ENCODE results near the gene CSTF2T. TPM values are rescaled to one million over a fixed set of nuclear protein-coding genes. Genes with fewer than 3 reads are reported as not detected.

CSTF2T gene, protein sequence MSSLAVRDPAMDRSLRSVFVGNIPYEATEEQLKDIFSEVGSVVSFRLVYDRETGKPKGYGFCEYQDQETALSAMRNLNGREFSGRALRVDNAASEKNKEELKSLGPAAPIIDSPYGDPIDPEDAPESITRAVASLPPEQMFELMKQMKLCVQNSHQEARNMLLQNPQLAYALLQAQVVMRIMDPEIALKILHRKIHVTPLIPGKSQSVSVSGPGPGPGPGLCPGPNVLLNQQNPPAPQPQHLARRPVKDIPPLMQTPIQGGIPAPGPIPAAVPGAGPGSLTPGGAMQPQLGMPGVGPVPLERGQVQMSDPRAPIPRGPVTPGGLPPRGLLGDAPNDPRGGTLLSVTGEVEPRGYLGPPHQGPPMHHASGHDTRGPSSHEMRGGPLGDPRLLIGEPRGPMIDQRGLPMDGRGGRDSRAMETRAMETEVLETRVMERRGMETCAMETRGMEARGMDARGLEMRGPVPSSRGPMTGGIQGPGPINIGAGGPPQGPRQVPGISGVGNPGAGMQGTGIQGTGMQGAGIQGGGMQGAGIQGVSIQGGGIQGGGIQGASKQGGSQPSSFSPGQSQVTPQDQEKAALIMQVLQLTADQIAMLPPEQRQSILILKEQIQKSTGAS
- total RNA-seq, result 10 to 100 TPM; 19.8 to 31.9 TPM

DNA sequence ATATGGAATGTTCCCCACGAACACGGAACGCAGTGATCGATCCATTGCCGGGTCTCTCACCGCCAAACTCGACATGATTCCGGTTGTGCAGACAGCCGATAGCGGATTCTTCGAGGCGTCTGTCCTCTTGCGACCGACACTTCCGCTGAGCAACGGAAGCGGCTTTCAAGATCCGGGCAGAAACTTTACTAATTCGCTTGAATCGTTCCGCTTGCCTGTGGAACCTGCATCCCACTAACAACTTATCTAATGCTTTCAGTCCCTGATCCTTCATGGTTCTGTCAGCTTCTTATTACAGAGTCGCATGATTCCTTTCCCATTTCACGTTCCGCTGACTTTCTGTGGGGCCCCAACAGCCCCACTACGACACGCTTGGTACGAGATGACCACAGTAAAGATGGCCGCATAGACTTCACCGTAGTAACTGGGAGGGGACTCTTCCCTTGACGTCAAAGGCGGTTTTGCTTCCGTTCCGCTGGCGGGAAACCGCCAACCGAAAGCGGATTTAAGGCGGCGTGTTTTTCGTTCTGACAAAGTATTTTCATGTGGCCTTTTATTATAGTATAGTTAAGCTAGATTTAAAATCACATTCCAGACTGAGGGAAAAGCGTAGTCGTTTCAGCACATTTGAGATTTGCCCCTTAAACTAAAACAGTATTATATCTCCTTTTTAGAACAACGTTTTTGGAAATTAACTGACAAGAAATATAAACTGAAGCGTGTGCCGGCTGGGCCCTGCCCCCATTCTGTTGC, at the start of gene CSTF2T:
TSS of gene CSTF2T (minus strand) at position 121 of the 753 bp plus-strand sequence. CDS start at position 75, 46 bp downstream.
- peak; percentile 88 to 95 for ATAC-seq

GRCh38 chr10:51748959-51749358, 49.6 kb upstream of the CSTF2T start:
- DNase-seq (ENCODE audit: low spot score in 2 of 2) (no peak), ATAC-seq (no peak)
- Mint-ChIP-seq H3K36me3 (no peaks in the 10 kb centered on the region), H3K9me3 (no peaks in the 10 kb centered on the region), H3K27ac (no peak overlapping the region)

More for the DNA sequence above, at the start of gene CSTF2T:
- DNase-seq (ENCODE audit: low spot score in 2 of 2), result peak; percentile 85 to 92
- Mint-ChIP-seq H3K27ac (peak within 1 kb of the TSS; percentile 98 to 100), H3K9me3 (no peaks in the 10 kb centered on the region), H3K36me3 (peaks cover 33 to 38% of the 10 kb centered on the region in 2 donors)

DNA sequence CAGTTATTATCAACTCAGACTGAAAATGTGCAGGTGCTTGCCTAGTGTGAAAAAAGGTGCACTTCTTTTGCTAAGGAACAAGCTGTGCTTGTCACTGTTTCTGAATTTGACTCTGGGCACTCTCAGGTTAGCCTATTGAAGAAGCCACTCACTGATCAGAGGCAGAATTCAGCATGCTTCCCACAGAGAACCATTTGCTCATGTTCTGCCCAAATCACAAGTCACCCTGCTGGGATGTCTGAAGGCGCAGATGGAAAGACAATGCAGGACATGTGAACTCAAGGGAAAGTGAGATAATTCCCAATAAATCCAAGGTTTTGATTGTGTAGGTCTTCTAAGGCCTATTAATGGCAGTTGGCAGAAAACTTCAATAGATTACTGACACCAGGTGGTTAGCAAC, 47.8 kb upstream of the CSTF2T start:
- Mint-ChIP-seq H3K27ac (no peak overlapping the region), H3K36me3 (no peaks in the 10 kb centered on the region), H3K9me3 (no peaks in the 10 kb centered on the region)
- no peak for ATAC-seq
- DNase-seq (ENCODE audit: low spot score in 2 of 2), result no peak

DNA sequence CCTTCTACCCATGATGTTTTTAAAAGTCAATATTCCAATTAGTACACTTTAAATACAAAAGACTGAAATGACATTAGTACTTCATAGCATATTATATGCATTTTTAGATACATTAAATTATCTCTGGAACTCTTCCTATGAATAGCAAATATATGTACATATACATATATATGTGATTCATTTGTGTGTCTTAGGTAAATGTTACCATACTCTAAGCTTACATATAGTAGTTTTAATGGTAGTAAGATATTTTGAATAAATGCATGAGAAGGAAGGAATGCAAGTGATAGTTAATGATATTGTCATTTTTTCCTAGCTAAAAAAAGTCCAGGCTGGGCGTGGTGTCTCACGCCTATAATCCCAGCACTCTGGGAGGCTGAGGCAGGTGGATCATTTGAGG, 46.0 kb upstream of the CSTF2T start:
- ATAC-seq, result no peak
- DNase-seq (ENCODE audit: low spot score in 2 of 2), result no peak
- H3K27ac Mint-ChIP-seq, result no peak overlapping the region
- H3K36me3 Mint-ChIP-seq, result no peaks in the 10 kb centered on the region
- H3K9me3 Mint-ChIP-seq, result no peaks in the 10 kb centered on the region

DNA sequence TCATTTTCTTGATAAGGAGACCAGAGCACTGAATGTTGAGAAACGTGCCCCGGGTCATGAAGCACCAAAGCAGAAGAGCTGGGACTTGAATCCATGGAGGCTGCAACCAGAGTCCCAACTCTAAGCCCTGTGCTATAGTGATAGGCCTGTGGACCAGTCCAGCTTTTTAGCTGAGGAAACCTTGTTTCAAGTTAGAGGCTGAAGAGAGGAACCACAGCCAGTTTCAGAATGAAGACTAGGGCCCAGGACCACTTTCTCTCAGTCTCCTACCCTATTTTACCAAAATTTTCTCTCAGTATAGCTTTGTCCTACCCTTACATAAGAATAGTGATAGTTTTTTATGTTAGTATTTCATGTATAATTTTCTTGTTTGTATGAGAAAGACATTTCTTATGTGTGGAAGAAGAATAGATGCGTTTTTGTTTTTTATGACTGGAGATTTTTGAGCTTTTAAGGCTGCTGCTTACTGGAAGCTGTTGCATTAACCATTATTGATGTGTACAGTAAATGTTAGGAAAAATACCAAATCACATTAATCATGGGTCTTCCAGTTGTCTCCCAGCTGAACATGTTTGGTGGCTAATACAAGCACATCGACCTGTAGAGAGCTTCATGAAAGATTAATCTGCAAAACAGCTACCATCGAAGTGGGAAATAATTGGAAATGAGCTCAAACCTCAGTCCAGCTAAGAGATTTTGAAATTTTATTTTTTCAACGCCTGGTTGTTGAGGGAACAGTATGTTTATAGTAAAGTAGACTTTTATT, 45.0 kb upstream of the CSTF2T start:
- Mint-ChIP-seq H3K9me3 (no peaks in the 10 kb centered on the region), H3K27ac (no peak overlapping the region), H3K36me3 (no peaks in the 10 kb centered on the region)
- DNase-seq (ENCODE audit: low spot score in 2 of 2) (no peak), ATAC-seq (no peak)

GRCh38 chr10:51743146-51743545, 43.8 kb upstream of the CSTF2T start:
- DNase-seq (ENCODE audit: low spot score in 2 of 2) (no peak), ATAC-seq (no peak)
- Mint-ChIP-seq H3K27ac (no peak overlapping the region), H3K36me3 (no peaks in the 10 kb centered on the region), H3K9me3 (no peaks in the 10 kb centered on the region)

- Mint-ChIP-seq H3K9me3 (no peaks in the 10 kb centered on the region), H3K27ac (no peak overlapping the region), H3K36me3 (no peaks in the 10 kb centered on the region)
- ATAC-seq (no peak), DNase-seq (ENCODE audit: low spot score in 2 of 2) (no peak)
These were observed 33.7 kb upstream of the CSTF2T start for GRCh38 chr10:51733057-51733456.

DNA sequence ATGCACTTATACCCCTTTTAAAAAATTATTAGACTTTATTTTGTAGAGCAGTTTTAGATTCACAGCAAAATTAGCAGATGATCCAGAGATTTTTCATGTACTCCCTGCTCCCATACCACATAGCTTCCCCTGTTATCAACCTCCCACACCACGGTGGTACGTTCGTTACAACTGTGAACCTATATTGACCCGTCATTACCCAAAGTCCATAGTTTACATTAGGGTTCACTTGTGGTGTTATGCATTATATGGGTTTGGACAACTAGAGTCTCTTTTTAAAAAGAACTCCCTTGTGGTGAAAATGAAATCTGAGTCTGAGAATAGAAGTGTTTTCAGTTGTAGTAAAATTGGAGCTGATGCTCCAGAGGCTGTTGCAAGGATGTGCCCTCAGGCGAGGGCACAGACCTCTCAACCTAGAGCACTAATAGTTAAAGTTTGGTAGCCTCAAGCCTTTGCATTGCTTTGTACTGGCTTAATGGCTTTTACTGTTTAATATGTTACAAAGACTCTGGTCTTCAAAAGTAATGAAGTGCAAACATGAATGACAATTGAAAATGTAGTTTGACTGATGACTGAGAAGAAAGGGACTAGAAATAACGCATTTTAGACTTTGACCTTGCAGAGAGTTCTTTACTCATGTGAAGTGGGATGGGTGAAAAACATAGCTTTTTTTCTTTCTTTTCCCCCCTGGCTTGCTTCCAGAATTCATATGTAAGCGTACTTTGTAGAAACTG, 30.6 kb upstream of the CSTF2T start:
- no peak for ATAC-seq

DNA sequence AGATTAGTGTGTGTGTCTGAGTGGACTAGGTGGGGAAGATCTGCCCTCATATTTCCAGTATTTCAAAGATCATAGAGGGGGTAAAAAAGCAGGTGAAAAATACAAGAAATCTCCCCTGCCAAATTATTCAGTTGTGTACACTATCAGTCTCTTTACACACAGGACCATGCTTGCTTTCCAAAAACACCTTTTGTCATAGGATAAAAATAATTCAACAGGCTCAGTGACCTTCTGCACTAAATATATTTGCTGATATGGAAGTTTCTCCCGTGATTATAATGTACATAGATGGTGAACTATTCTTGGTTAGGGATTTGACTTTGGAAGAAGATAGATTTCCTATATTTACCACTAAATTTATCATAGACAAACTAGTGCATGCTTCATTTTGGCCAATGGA, 24.6 kb upstream of the CSTF2T start:
- H3K9me3 Mint-ChIP-seq, result peaks cover 0 to 3% of the 10 kb centered on the region in 2 donors
- H3K36me3 Mint-ChIP-seq, result no peaks in the 10 kb centered on the region
- no peak for ATAC-seq
- no peak overlapping the region for H3K27ac Mint-ChIP-seq
- no peak for DNase-seq (ENCODE audit: low spot score in 2 of 2)

More for the DNA sequence above, 30.6 kb upstream of the CSTF2T start:
- Mint-ChIP-seq H3K36me3 (no peaks in the 10 kb centered on the region), H3K9me3 (no peaks in the 10 kb centered on the region), H3K27ac (no peak overlapping the region)
- DNase-seq (ENCODE audit: low spot score in 2 of 2), result no peak

DNA sequence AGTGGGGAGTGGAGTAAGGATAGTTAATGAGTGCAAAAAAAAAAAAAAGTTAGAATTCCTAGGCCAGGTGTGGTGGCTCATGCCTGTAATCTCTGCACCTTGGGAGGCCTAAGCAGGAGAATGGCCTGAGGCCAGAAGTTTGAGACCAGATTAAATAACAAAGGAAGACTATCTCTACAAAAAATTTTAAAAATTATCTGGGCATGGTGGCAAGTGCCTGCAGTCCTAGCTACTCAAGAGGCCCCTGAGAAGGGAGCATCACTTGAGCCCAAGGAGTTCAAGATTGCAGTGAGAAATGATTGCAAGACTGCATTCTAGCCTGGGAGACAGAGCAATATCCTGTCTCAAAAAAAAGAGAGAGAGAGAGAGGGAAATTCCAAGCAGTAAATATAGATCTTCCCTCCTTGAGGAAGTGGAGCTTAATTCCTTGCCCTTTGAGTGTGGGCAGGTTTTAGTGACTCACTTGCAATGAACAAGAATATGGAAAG, 19.5 kb upstream of the CSTF2T start:
- ATAC-seq (no peak), DNase-seq (ENCODE audit: low spot score in 2 of 2) (no peak)
- Mint-ChIP-seq H3K27ac (no peak overlapping the region), H3K36me3 (no peaks in the 10 kb centered on the region), H3K9me3 (peaks cover 0 to 3% of the 10 kb centered on the region in 2 donors)

DNA sequence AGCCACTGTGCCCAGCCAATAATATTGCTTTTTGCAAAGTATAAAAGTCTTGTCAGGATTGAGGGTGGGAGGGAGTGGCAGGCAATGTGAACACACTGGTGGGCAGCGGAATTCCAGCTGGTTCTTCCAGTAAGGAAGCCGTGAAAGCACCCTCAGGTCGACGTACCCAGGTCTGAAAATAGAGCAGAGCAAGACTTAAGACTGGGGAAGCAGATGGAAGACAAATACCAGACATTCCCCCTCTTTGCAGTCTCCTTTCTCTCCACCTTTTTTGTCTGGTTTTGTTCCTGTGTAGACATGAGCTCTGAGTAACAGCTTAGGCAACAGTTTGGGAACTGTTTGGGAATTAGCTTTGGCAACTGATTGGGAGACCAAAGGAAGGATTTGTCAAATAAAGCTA, 17.6 kb upstream of the CSTF2T start:
- Mint-ChIP-seq H3K36me3 (no peaks in the 10 kb centered on the region), H3K9me3 (no peaks in the 10 kb centered on the region), H3K27ac (no peak overlapping the region)
- no peak for DNase-seq (ENCODE audit: low spot score in 2 of 2)
- ATAC-seq, result no peak

GRCh38 chr10:51711519-51711891, 12.1 kb upstream of the CSTF2T start:
- DNase-seq (ENCODE audit: low spot score in 2 of 2), result no peak
- H3K36me3 Mint-ChIP-seq, result peaks cover 5 to 7% of the 10 kb centered on the region in 2 donors
- ATAC-seq, result no peak
- no peak overlapping the region for H3K27ac Mint-ChIP-seq
- H3K9me3 Mint-ChIP-seq, result peaks cover 6% of the 10 kb centered on the region in 2 donors

- DNase-seq (ENCODE audit: low spot score in 2 of 2), result no peak
- Mint-ChIP-seq H3K27ac (no peak overlapping the region), H3K9me3 (peaks cover 6% of the 10 kb centered on the region in 2 donors), H3K36me3 (peaks cover 5 to 7% of the 10 kb centered on the region in 2 donors)
- ATAC-seq, result no peak
These were observed 10.1 kb upstream of the CSTF2T start for GRCh38 chr10:51709324-51709972.

DNA sequence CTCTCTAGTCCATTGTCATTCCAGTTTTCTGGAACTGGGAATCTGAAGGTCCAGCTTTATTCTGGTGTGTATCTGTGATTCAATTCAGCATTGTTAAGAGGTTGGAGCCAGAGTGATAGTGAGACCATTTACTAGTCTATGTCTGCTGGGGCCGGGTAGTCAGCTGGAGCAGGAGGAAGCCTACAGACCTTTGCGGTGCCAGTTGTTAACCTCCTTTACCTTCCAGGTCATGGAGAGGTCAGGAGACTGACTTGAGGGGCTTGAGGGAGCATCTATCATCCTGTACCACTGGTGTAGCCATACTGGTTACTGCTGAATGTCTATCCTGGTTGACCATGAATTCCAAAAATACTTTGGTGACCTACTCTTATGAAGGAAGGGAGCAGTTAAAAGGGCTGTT, 9.2 kb upstream of the CSTF2T start:
- peaks cover 6% of the 10 kb centered on the region in 2 donors for H3K9me3 Mint-ChIP-seq
- peak overlapping the region in 1 of 2 donors; percentile 28 for H3K27ac Mint-ChIP-seq
- peaks cover 5 to 7% of the 10 kb centered on the region in 2 donors for H3K36me3 Mint-ChIP-seq
- DNase-seq (ENCODE audit: low spot score in 2 of 2), result no peak
- ATAC-seq, result no peak

DNA sequence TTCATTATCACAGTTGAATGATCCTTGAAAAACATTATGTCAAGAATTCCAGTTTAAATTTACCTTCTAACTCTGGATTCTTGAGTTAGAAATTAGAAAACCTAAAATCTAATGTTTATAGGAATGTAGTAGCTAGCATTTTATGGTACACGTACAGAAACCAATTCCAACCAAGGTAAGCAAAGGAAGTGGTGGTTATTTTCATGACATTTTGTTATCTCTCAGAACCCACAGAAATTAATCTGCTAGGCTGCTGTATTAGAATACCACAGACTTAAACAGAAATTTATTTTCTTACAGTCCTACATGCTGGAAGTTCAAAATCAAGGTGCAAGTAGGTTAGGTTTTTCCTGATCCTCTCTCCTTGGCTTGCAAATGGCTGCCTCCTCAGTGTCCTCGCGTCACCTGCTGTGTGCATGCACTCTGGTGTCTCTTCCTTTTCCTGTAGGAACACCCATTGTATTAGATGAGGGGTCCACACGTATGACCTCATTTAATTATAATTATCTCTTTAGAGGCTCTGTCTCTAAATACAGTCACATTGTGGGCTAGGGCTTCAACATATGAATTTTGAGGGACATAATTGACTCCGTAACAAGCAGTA, 8.5 kb upstream of the CSTF2T start:
- peak in 1 of 2 donors; percentile 48 for ATAC-seq
- no peak for DNase-seq (ENCODE audit: low spot score in 2 of 2)
- H3K27ac Mint-ChIP-seq, result peak overlapping the region; percentile 28 to 86

More for the DNA sequence above, 8.5 kb upstream of the CSTF2T start:
- H3K36me3 Mint-ChIP-seq, result peaks cover 5 to 7% of the 10 kb centered on the region in 2 donors
- H3K9me3 Mint-ChIP-seq, result peaks cover 6% of the 10 kb centered on the region in 2 donors

Data from activated naive CD4-positive, alpha-beta T cell treated with anti-CD3 and anti-CD28 coated beads, Interleukin-2, amount 50 U/mL, for 72 hours (primary cell).